ENCODE data around the gene SERGEF.
"Not testable (repeated sequence)": the region's sequence is repeated elsewhere in the genome, so short reads cannot be mapped to it uniquely, and the experiment has no call there.

The SERGEF gene

DNA sequence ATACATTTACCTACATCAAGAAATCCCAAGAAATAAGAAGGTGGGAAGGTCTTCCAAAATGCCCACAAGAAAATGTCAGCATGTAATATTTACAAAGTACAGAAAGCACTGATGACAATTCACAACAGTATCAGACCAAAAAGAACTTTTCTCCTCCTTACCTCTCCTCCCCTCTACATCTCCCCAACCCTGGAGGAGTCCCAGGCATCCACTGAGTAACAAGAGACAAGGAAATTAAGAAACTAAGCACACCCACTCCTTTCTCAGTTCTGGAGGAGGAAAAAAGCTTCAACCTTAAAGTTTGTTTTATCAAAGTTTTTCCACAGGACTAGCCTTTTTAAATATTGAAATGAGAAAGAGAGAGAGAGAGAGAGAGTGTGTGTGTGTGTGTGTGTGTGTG lies 2.0 kb upstream of the SERGEF start:
- Histone ChIP-seq H3K27ac (ENCODE audit: low read depth, low read length) (no peak overlapping the region), H3K27me3 (ENCODE audit: insufficient read depth, low read length) (peaks cover 37% of the 10 kb centered on the region), H3K36me3 (ENCODE audit: insufficient read depth, low read length) (no peaks in the 10 kb centered on the region), H3K9ac (ENCODE audit: low read depth, low read length) (no peak overlapping the region), H3K4me1 (ENCODE audit: insufficient read depth, low read length) (peaks cover 5% of the 10 kb centered on the region; the same call in 1 of the 2 replicates), H3K4me3 (ENCODE audit: low read length) (no peak overlapping the region), H3K9me3 (ENCODE audit: insufficient read depth, low read depth, low read length) (no peaks in the 10 kb centered on the region)

DNA sequence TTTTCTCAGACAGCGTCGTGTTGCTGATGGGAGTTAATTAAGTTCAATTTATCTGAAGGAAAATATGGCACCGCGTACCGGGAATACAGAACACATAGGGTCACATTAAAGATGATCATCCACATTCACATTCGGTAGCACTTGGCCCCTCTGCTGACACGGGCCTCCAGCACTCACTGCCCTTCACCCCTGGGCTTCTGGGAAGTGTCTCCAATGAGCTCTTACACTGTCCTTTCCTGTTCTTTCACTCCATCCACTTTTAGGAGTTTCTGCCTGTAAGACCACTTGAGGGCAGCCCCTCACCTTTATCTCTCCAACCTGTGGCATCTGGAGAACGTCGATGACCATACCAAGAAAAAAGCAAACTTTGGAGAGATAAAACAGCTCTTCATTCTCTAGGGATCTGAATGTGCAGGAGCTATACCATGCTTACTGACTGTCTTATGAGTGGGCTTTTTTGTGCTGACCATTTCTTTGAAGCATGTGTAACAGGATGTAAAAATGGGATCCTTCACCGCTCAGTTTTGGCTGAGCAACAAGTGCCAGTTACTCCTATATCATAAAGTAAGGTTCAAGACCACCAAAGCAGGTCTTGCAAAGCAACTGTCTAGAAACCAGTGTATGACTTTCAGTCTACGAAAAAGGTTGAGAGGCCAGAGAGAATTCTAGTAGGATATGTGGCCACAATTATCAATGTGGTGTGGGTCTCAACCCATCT lies 1.1 kb upstream of the SERGEF start:
- 26% methylated on average over 9 of the region's 11 CpGs for WGBS
- Histone ChIP-seq H3K9ac (ENCODE audit: low read depth, low read length) (peak overlapping the region; percentile 10; the same call in 1 of the 2 replicates), H3K4me1 (ENCODE audit: insufficient read depth, low read length) (peaks cover 5% of the 10 kb centered on the region; the same call in 1 of the 2 replicates), H3K27me3 (ENCODE audit: insufficient read depth, low read length) (peaks cover 37% of the 10 kb centered on the region), H3K4me3 (ENCODE audit: low read length) (peak overlapping the region; percentile 81), H3K27ac (ENCODE audit: low read depth, low read length) (no peak overlapping the region), H3K36me3 (ENCODE audit: insufficient read depth, low read length) (no peaks in the 10 kb centered on the region), H3K9me3 (ENCODE audit: insufficient read depth, low read depth, low read length) (no peaks in the 10 kb centered on the region)

DNA sequence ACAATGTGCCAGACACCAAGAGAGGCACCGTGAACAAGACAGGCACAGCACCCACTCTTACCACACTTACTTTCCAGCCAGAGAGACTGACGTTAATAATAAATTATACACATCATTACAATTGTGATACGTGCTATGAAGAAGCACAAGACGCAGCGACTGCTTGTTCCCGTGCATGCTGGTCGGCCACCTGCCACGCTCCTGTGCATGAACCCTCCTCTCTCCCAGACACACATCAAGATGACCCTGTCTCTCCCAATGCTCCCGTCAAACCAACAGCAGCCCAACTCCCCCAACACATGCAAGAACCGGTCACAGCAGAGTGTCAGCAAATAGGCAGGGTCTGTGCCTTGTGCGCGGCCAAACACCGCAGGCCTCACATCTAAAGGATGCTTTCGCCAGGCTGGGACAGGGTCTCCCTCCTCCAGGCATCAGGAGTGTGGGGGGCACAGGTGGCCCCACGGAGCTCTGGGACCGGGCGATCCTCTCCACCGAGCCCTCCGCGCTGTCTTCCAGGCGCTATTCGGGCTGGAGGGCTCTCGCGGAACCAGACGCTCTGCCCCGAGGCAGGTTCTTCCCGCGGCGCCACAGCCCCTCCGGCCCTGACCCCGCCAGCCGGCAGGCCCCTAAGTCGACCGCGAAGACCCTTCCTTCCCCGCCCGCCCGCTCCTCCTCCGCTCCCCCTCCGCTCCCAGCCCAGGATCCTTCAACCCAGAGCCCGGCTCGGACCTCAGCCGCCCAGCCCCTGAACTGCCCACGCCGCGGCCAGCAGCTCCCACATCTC lies 533 bp downstream of the SERGEF start:
- 7% methylated on average over 46 of the region's 46 CpGs for WGBS
- H3K27ac ChIP-seq (ENCODE audit: low read depth, low read length): peak overlapping the region; percentile 35; the same call in 1 of the 2 replicates
- peak overlapping the region; percentile 54 for H3K9ac ChIP-seq (ENCODE audit: low read depth, low read length)
- peaks cover 37% of the 10 kb centered on the region for H3K27me3 ChIP-seq (ENCODE audit: insufficient read depth, low read length)
- peaks cover 5% of the 10 kb centered on the region; the same call in 1 of the 2 replicates for H3K4me1 ChIP-seq (ENCODE audit: insufficient read depth, low read length)
- peak overlapping the region; percentile 81 for H3K4me3 ChIP-seq (ENCODE audit: low read length)
- H3K9me3 ChIP-seq (ENCODE audit: insufficient read depth, low read depth, low read length): no peaks in the 10 kb centered on the region
- 0 out of 2 replicates have a peak, but pooled peaks cover 2% of the 10 kb centered on the region for H3K36me3 ChIP-seq (ENCODE audit: insufficient read depth, low read length)

DNA sequence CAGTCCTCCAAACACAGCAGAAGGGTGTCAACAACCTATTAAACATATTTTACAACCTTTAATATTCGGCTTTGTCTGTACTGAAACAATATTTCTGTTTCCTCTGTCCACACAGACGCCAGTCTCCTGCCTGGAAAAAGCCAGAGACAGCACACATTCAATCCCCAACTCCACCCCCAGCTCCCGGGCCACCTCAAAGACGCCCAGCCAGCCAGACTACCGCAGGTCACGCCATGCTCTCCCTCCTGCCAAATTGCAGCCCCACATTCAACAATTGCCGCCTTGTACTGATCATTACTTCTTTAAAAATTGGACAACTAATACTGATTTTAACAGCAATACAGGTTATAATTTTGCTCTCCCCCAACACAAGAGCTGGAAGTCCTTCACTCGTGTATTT lies 1.2 kb downstream of the SERGEF start:
- Histone ChIP-seq H3K9me3 (ENCODE audit: insufficient read depth, low read depth, low read length) (no peaks in the 10 kb centered on the region), H3K4me1 (ENCODE audit: insufficient read depth, low read length) (peaks cover 5% of the 10 kb centered on the region; the same call in 1 of the 2 replicates), H3K27me3 (ENCODE audit: insufficient read depth, low read length) (peaks cover 37% of the 10 kb centered on the region), H3K36me3 (ENCODE audit: insufficient read depth, low read length) (0 out of 2 replicates have a peak, but pooled peaks cover 4% of the 10 kb centered on the region), H3K9ac (ENCODE audit: low read depth, low read length) (no peak overlapping the region), H3K4me3 (ENCODE audit: low read length) (peak overlapping the region; percentile 81), H3K27ac (ENCODE audit: low read depth, low read length) (no peak overlapping the region)
- WGBS: 77% methylated on average over 8 of the region's 8 CpGs

DNA sequence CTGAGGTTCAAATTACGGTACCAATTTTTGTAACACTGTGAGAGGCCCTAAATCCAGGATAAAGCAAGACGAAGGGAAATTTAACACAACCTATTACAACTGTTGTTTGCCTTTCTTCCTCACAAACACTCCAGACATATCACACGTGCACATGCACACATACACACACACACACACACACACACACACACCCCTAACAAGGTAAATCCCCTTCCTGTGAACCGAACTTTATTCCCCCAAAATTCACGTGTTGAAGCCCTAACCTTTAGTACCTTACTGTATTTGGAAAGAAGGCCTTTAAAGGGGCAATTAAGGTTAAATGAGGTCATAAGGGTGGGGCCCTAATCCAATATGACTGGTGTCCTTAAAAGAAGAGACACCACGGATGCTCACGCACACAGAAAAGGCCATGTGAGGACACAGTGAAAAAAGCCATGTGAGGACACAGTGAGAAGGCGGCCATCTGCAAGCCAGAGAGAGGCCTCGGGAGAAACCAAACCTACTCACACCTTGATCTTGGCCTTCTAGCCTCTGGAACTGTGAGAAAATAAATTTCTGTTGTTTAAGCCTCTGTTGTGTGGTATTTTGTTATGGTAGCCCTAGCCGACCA lies 1.8 kb downstream of the SERGEF start:
- H3K9ac ChIP-seq (ENCODE audit: low read depth, low read length): no peak overlapping the region
- no peak overlapping the region for H3K4me3 ChIP-seq (ENCODE audit: low read length)
- 91% methylated on average over 10 of the region's 10 CpGs for WGBS

DNA sequence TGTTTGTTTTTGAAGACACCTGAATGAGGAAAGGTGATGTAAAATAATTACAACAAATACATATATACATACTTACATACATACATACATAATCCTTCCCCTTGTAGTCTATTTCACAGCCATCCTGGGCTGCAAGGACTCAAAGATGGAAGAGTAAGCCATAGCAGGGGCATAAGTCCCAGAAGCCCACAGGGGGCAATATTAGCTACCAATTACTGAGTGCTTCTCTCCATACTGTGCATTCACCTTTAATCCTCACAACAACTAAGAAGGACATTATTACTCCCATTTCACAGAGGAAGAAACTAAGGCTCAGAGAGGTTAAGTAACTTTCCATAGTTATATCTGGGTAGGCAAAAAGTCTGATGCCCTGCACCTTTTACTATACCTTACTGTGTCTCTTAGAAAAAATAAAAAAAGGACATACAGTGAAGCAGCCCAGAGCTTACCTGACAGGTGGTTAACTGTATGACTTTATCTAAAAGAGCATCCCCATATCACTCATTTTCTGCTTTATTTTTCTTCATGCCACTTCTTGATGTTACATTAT lies 2.7 kb downstream of the SERGEF start:
- Histone ChIP-seq H3K9ac (ENCODE audit: low read depth, low read length) (no peak overlapping the region), H3K27me3 (ENCODE audit: insufficient read depth, low read length) (peaks cover 22% of the 10 kb centered on the region), H3K9me3 (ENCODE audit: insufficient read depth, low read depth, low read length) (no peaks in the 10 kb centered on the region), H3K4me3 (ENCODE audit: low read length) (no peak overlapping the region), H3K27ac (ENCODE audit: low read depth, low read length) (no peak overlapping the region), H3K36me3 (ENCODE audit: insufficient read depth, low read length) (peaks cover 12% of the 10 kb centered on the region), H3K4me1 (ENCODE audit: insufficient read depth, low read length) (peaks cover 5% of the 10 kb centered on the region; the same call in 1 of the 2 replicates)

More for the DNA sequence above, 1.8 kb downstream of the SERGEF start:
- Histone ChIP-seq H3K4me1 (ENCODE audit: insufficient read depth, low read length) (peaks cover 5% of the 10 kb centered on the region; the same call in 1 of the 2 replicates), H3K9me3 (ENCODE audit: insufficient read depth, low read depth, low read length) (no peaks in the 10 kb centered on the region), H3K27me3 (ENCODE audit: insufficient read depth, low read length) (peaks cover 31% of the 10 kb centered on the region), H3K27ac (ENCODE audit: low read depth, low read length) (no peak overlapping the region), H3K36me3 (ENCODE audit: insufficient read depth, low read length) (0 out of 2 replicates have a peak, but pooled peaks cover 9% of the 10 kb centered on the region)

DNA sequence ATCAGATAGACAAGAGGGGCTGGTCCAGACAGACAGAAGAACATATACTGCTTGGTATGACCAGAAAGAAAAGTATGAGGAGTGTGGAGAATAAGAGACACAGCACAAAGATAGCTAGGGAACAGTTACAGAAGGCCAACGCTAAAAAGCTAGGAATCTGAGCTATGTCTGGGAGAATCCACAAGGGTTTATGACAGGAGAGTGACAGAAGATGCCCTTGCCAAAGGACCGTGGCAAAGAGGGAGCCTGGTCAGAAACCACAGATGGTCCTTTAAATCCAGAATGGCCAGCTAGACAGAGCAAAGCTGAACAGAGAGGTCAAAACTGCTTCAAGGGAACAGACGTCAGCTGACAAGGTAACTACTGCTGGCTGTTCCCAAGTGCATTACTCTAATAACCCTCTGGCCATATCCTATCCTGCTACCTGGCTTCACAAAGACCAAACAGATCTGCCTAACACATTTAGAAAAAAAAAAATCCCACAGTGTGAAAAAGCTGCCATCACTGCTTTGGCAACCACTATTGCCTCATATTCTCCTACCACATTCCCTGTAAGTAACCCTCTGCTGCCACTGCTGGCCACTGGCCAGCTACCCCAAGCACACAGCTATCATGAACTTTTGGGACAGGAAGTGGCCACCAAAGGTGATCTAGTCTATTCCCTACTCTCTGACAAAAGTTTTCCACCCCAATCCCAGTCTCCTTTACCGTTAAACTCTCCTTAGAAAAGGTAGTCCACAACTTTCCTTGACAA lies 7.3 kb downstream of the SERGEF start:
- no peaks in the 10 kb centered on the region for H3K27me3 ChIP-seq (ENCODE audit: insufficient read depth, low read length)
- peaks cover 44% of the 10 kb centered on the region for H3K36me3 ChIP-seq (ENCODE audit: insufficient read depth, low read length)

DNA sequence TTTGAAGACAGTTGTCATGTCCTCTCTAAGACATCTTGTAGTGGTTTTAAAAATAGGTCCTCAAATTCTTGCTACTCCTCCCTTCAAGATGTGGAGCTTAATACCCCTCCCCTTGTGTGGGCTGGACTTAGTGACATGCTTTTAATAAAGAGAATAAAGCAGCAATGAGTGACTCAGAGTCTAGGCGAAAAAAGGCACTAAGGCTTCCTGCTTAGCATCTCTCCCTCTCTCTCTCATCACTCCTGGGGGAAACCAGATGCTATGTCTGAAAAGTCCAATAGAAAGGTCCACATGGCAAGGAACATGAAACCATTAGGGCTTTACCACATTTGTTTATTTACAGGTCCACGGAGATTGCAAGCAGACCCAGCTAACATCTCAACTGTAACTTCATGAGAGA lies 11.7 kb downstream of the SERGEF start:
- Histone ChIP-seq H3K27me3 (ENCODE audit: insufficient read depth, low read length) (no peaks in the 10 kb centered on the region), H3K27ac (ENCODE audit: low read depth, low read length) (no peak overlapping the region), H3K4me3 (ENCODE audit: low read length) (no peak overlapping the region), H3K9me3 (ENCODE audit: insufficient read depth, low read depth, low read length) (no peaks in the 10 kb centered on the region), H3K9ac (ENCODE audit: low read depth, low read length) (no peak overlapping the region), H3K36me3 (ENCODE audit: insufficient read depth, low read length) (peaks cover 52% of the 10 kb centered on the region), H3K4me1 (ENCODE audit: insufficient read depth, low read length) (no peaks in the 10 kb centered on the region)
- 82% methylated on average over 2 of the region's 2 CpGs for WGBS

More for the DNA sequence above, 7.3 kb downstream of the SERGEF start:
- Histone ChIP-seq H3K9ac (ENCODE audit: low read depth, low read length) (no peak overlapping the region), H3K4me1 (ENCODE audit: insufficient read depth, low read length) (no peaks in the 10 kb centered on the region), H3K4me3 (ENCODE audit: low read length) (no peak overlapping the region), H3K9me3 (ENCODE audit: insufficient read depth, low read depth, low read length) (no peaks in the 10 kb centered on the region), H3K27ac (ENCODE audit: low read depth, low read length) (no peak overlapping the region)
- 92% methylated on average over 3 of the region's 4 CpGs for WGBS

DNA sequence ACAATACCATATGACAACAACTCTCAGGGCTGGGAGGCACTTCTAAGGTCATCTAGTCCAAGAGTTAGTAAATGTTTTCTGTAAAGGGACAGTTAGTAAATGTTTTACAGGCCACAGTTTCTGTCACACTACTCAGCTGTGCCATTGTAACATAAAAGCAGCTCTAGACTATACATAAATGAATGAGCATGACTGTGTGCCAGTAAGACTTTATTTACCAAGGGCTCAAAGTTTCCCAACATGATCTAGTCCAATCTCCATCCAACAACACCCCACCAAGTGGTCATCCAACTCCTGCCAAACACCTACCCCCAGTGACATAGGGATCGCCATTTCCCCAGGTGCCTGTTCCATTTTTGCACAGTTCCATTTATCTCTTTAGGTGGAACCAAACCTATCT lies 12.1 kb downstream of the SERGEF start:
- Histone ChIP-seq H3K27me3 (ENCODE audit: insufficient read depth, low read length) (no peaks in the 10 kb centered on the region), H3K9me3 (ENCODE audit: insufficient read depth, low read depth, low read length) (no peaks in the 10 kb centered on the region), H3K36me3 (ENCODE audit: insufficient read depth, low read length) (peaks cover 51% of the 10 kb centered on the region), H3K9ac (ENCODE audit: low read depth, low read length) (no peak overlapping the region), H3K27ac (ENCODE audit: low read depth, low read length) (no peak overlapping the region), H3K4me1 (ENCODE audit: insufficient read depth, low read length) (no peaks in the 10 kb centered on the region), H3K4me3 (ENCODE audit: low read length) (no peak overlapping the region)
- WGBS: 92% methylated on average over 1 of the region's 1 CpG

DNA sequence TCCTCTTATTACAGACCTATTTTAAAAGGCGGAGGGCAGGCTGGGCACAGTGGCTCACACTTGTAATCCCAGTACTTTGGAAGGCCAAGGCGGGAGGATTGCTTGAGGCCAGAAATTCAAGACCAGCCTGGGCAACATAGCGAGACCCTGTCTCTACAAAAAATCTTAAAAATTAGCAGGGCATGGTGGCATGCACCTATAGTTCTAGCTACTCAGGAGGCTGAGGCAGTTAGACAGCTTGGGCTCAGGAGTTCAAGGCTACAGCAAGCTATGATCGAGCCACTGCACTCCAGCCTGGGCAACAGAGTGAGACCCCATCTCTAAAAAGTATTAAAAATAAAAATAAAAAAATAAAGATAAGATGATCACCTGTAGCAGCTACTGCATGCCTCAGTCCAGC lies 12.7 kb downstream of the SERGEF start:
- not testable (repeated sequence) for H3K27ac ChIP-seq (ENCODE audit: low read depth, low read length); H3K27me3 ChIP-seq (ENCODE audit: insufficient read depth, low read length); H3K4me1 ChIP-seq (ENCODE audit: insufficient read depth, low read length); H3K9ac ChIP-seq (ENCODE audit: low read depth, low read length); H3K4me3 ChIP-seq (ENCODE audit: low read length); H3K9me3 ChIP-seq (ENCODE audit: insufficient read depth, low read depth, low read length)
- 96% methylated on average over 4 of the region's 4 CpGs for WGBS
- H3K36me3 ChIP-seq (ENCODE audit: insufficient read depth, low read length): peaks cover 50% of the 10 kb centered on the region

Data from HUES64 (cell line).